HS-5 (cell line): ENCODE measurements around the gene PNLDC1.
A peak's percentile ranks its signal among the peaks of the same experiment; 100 is the strongest.
"Not testable (repeated sequence)": the region's sequence is repeated elsewhere in the genome, so short reads cannot be mapped to it uniquely, and the experiment has no call there.

ENCODE experiments used
- DNase-seq: peaks from one replicate; pipeline ENCODE4 v3.0.0-alpha.2; 2012; ENCODE audit warnings: low read depth

PNLDC1 gene

DNA sequence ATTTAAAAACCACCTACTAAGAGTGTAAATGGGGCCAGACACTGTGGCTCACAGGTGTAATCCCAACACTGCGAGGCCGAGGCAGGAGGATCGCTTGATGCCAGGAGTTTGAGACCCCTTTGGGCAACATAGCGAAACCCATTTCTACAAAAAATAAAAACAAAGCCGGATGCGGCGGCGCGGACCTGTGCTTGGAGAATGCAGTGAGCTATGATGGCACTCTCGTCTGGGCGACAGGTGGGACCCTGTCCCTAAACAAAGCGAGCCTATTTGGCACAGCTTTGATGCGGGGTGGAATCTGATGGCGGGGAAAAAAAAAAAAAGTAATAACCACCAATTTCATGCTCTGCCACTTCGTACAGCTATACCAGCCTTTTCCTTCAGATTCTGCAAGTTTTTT, 11.8 kb upstream of the PNLDC1 start:
- DNase-seq, result no peak

DNA sequence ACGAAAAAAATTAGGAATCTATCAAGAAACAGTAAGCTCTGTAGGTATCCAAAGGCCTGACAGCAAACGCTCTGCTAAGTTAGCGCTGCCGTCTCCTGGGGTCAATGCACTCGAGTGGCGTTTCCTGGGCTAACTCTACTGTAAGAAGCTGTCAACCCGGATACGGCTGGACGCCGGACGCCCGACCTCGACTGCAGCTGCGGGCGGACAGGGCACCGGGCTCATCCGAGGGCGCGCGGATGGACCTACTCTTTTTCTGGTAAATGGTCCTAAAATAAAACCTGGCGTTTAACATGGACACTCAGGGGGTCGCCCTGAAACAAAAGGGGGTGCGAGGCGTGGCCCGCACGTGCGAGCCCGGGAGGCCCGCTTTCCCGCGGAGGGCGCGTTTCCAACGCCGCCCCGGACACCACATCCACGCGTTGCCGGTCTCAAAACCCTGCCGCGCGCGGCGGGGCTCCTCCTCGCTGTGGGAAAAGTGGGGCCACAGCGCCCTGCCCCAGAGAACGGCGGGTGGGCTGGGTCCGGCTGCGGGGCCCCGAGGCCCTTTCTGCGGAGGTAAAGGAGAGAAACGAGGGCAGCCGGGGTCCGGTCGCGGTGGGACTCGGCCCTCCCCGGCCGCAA, 11.2 kb upstream of the PNLDC1 start:
- no peak for DNase-seq

DNA sequence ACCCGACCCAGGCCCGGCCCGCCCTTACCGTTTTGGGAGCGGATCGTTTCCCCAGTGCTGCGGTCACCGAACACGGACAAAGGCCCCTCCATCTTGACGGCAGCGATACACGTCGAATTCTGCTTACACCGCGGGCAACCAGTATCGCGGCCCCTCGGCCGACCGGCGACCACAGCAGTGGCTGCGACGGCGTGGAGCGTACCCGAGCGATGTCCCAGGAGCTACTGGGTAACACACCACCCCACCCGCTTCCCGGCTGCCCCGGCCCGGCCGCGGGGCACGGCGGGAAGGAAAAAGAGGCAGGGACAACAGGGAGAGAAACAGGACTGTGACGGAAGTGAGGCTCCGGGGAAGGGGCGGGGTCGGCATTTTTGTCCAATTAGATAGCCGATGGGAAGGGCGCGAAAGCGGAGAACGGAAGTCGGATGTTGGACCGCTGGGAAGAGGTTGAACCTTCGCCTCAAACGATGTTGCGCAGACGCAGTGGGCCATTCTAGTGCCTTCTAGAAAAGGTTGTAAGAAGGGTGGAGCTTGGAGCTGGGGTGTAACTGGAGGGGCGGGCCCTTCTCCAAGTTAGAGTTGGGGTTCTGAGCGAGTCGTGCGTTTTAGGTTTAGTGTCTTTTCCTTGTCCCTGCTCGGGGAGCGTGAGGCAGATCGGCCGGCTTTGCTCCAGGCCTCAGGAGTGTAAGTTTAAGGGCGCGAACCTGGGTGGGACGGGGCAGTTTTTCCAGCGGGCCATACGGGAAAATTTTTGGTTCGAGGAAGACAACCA, 10.5 kb upstream of the PNLDC1 start, which contains the start of gene TCP1:
Gene TCP1 (minus strand): TSS at position 226 of the 772 bp plus-strand sequence. CDS start 134 bp downstream, at position 92.
- DNase-seq, result peak; percentile 98

DNA sequence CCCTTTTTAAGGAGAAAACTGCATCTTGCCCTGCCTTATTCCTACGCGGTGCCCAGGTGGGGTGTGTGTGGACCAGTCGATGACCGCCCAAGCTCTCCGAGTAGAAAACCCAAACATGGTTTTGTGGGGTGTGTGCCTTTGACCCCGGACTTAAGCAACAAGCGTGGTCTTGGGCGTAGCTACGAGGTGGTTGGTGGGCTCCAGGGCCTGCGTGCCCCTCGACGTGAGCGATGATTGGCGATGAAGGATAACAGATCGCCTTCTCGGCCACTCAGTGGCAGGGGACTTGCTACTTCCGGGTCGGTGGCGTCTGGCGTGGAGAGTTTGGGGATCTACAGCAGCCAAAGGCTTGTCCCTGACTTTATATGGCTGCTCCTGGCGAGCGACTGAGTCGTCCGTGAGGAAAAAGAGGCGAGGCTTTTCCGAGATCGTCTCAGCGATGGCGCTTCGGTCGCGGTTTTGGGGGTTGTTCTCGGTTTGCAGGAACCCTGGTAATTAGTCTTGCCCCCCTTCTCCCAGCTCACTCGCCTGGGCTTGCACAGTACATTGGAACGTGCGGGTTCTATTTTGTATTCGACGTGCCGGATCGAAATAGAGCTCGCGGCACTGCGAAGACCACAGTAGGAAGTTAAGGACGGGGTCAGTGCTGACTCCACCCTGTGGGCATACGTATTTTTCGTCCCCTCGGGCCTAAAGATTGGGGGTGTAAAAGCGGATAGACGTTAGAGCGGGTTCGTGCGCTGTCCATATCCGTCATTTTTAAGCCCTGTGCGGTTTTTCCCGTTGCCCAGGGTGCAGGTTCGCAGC, 9.7 kb upstream of the PNLDC1 start, which contains the start of gene MRPL18:
Gene MRPL18 (plus strand): TSS at position 319 of the 807 bp plus-strand sequence. CDS start 121 bp downstream, at position 440.
- peak; percentile 87 for DNase-seq

DNA sequence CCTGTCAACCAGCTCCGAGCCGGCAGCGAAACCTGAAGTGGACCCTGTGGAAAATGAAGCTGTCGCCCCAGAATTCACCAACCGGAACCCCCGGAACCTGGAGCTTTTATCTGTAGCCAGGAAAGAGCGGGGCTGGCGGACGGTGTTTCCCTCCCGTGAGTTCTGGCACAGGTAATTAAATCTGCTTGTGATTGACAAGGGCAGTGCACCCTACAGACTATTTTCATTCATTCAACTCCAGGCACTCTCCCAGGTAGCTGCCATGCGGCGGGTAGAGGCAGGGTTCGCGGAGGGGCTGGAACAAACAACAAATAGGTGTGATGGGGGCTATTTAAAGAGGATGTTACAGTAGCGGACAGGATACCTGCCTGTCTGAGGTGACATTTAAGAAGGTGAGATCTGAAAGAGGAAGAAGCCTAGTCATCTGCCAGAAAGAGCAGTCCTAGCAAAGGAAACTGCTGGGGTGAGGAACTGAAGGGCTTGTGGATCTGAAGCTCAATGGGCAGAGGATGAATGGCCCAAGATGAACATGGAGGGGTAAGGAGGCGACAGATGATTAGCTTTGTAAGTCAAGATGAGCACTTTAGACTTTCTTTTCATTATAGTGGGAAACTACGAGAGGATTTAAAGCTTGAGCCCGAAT, 9.0 kb upstream of the PNLDC1 start:
- DNase-seq, result no peak

DNA sequence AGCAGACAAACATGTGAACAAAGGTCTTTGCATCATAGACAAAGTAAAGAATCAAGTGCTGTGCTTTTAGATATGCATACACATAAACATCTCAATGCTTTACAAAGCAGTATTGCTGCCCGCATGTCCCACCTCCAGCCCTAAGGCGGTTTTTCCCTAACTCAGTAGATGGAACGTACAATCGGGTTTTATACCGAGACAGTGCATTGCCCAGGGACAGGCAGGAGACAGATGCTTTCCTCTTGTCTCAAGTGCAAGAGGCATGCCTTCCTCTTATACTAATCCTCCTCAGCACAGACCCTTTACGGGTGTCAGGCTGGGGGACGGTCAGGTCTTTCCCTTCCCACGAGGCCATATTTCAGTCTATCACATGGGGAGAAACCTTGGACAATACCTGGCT, 5.1 kb upstream of the PNLDC1 start:
- not testable (repeated sequence) for DNase-seq

DNA sequence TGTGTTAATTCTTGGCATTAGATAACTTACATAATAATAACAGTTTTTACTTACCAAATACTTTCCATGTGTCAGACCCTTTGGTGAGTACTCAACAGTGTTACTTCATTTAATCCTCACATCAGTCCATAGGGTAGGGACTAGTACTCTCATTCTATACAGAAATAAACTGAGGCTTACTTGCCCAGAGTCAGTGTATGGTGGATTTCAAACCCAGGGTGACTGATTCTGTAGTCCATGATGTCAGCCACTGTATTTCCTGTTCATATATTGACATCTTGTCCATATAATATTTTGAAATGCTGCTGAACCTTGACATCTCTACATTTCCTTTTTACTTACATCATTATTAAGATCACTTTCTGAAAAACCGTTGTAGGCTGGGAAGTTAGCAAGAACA, 2.5 kb upstream of the PNLDC1 start:
- no peak for DNase-seq

DNA sequence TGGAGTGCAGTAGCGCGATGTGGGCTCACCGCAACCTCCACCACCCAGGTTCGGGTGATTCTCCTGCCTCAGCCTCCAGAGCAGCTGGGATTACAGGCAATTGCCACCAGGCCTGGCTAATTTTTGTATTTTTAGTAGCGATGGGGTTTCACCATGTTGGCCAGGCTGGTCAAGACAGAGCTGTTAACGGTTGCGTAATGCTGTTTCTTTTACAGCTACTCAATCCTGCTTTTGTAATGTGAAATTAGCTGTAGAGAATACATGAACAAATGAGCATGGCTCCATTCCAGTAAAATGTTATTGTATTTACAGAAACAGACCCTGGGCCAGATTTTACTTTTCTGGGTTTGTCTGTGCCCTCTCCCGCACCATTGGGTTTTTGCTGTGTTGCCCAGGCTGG, 1.9 kb downstream of the PNLDC1 start:
- DNase-seq, result no peak

DNA sequence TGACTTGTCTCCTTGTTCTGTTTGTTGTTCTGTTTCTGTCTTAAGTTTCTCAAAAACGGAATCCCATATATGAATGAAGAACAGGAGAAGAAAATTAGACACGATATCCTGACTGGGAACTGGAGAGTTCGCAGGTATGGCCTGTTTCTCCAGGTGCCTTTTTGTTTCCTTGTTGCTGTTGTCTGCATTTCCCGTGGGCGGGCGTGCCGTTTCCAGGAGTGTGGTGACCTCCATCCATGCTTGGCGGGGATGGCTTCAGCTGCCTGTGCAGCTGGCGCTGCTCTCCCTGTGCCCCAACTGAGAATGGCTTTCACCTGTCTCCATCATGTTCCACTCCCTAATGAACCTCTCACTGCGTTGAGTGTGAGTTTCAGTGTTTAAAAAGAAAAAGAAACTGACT, 4.4 kb downstream of the PNLDC1 start:
- no peak for DNase-seq

DNA sequence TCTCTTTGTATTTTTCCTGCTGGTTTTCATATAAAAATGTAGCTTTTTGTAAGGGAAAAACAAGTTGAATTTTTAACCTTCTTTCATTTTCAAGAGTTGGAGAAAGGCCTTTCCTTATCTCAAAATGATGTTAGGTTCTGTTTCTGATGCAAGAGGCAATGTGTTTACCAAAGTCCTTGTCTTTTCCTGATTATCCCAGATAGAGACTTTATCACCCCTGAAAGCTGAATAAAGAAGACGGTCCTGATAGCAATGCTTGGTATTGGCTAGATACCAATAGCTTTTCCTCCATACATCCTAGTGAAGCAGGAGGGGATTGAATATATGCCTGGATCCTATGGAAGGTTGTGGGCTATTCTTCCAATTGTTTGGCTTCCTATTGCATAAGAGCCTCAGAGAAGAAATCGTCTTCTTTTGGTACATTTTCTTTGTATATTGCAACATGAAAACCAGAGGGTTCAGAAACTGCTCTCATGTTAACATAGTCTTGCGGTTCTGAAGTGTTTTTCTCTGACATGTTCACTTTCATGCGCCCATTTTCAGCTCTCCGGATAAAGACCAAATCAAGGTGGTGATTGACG, 5.5 kb downstream of the PNLDC1 start:
- DNase-seq, result no peak

DNA sequence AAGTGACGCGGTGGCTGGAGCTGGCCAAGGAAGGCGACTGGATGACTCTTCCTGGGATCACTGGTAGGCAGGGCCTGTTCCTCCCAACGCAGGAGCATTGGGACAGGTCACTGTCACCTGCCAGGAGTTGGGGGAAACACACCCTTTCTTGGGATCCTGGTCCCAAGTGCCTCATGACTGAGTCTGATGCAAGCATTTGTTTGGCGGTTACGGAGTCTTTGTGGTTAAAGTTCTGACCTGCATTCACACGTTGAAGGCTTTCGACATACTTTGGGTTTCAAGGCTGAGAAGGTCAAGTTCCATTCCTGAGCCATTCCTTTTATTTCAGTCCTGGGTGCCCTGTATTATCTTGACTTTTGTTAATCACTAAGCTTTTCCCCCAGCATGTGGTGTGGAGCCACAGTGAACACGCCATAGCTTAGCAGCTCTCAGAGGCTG, 6.0 kb downstream of the PNLDC1 start:
- no peak for DNase-seq

DNA sequence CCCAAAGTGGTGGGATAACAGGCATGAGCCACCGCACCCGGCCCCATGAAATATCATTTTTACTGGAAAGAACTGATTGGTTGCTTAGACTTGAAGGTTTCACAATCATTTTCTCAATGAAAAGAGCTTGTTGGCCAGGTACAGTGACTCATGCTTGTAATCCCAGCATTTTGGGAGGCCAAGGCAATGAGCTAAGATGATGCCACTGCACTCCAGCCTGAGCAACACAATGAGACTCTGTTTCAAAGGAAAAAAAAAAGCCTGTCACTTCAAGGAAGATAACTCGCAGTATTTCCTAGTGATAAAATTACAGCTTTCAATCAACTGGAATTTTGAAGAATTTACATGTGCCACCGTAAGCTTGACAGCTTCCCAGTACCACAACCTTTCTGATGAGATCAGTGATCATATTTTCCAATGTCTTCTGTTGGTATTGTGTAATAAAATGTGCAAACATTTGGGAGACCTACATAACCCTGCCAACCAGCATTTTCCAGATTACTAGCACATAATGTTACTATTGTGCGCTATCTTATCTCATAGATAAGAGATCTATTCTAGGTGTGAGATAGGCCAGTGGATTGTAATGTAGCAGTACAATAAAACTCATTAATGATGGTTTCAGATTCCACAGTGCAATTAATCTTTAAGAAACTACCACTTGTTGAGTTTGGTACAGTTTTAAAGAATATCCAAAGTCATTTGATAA, 7.2 kb downstream of the PNLDC1 start:
- no peak for DNase-seq

DNA sequence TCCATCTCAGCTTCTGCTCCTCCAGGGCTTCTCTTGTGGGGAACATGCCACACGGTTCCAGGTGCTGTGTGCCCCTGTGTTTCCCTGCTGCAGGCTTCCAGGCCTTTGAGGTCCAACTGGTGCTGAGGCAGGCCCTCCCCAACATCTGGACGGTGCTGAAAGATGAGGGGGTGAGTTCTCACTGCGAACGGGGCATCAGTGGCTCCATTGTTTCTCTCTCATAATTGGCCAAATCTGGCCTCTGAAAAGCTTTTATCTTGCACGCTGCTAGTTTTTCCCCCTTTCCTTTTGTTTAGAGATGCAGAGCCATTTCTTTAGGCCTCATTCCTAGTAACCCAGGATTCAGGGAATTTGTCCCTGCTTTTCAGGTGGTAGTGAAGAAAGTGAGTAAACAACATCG, 8.6 kb downstream of the PNLDC1 start:
- no peak for DNase-seq

DNA sequence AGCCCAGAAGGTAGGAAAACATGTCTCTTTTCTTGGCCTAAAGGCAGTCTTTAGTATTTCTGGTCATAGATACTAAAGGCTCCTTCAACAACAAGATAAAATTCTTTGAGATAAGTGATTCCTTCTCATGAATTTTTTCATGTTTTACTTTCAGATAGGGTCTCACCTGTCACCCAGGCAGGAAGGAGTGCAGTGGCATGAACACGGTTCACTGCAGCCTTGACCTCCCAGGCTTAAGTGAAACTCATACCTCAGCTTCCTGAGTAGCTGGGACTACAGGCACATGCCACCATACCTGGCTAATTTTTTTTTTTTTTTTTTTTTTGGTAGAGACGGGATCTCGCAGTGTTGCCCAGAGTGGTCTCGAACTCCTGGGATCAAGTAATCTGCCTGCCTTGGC, 9.1 kb downstream of the PNLDC1 start:
- DNase-seq, result no peak

DNA sequence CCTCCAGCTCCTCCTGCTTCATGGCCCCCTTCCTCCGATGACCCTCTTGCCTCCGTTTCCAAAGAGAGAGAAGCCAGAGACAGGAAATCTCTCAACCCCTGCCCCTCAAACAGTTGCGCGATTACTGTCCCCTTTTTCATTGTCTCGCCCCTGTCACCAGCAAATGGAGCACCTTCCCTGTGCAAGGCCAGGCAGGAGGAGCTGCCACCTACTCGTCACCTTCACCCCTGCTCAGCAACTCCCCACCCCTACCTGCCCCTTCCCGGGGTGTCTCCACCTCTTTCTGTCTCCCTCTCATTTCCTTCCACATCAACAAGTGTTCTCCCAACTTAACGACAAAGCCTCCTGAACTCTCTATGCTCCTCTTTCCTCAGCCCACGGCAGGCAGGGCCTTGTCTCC, 13.7 kb downstream of the PNLDC1 start:
- DNase-seq, result no peak

DNA sequence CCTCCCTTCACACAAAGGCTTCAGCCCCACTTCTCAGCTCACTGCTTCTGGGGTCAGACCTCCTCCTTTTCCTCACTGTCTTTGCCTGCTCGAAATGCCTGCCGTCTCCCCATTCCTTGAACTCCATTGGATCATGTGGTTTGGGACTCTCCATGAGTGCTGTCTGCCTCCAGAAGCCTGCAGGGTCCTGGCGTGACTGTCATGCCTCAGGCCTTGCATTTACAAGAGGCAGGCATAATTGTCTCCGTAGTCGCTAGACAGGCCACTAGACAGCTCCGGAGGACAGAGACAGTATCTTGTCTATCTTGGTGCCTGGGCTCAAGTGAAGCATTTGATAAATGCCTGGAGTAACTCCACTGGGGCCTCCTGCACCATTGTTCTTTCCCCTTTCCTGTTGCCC, 15.3 kb downstream of the PNLDC1 start:
- no peak for DNase-seq

DNA sequence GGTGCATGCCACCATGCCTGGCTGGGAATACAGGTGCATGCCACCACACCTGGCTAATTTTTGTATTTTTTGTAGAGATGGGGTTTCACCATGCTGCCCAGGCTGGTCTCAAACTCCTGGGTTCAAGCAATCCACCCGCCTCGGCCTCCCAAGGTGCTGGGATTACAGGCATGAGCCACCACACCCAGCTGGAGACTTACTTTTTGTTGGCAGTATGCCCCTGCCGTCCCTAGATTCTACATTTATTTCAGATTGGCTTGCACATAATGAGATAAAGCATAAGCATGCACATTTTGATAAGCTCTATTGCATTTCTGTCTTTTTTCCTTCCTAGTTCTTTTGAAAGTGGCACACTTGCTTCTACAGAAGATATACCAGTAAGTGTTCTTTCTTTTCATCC, 16.7 kb downstream of the PNLDC1 start:
- not testable (repeated sequence) for DNase-seq

DNA sequence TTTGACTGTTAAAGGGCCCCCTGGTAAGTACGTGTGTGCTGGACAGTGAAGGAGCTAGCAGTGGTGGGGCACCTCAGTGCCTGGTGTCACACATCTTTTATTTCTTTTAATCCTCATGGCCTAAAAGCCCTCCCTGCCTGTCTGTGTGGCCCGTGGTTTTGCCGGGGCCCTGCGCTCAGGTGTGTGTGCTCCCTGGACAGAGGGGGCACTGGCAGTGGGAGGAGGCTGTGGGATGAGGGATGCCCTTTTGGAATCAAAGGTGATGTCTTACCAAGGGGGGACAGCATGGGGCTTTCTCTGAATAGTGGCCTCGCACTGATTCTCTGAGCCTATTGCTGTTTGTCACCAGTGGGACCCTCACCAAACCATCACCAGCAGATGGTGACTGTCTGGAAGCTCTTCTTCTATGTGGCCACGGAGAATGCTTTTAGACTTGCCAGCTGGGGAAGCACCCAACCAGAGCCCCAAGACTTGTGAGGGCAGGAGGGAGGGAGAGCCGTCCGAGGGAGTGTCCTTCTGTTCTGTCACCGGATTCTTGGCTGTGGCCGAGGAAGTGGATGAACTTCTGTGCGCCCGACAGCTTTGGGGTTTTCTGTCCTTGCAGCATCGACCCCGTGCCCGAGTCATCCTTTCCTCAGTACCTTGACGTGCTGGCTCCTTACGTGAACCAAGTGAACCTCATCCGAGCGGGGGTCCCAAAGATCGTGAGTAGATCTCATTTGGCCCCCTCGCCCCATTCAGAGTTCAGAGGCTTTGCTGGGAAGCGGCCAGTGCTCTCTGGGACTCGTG, 18.1 kb downstream of the PNLDC1 start:
- DNase-seq, result no peak

DNA sequence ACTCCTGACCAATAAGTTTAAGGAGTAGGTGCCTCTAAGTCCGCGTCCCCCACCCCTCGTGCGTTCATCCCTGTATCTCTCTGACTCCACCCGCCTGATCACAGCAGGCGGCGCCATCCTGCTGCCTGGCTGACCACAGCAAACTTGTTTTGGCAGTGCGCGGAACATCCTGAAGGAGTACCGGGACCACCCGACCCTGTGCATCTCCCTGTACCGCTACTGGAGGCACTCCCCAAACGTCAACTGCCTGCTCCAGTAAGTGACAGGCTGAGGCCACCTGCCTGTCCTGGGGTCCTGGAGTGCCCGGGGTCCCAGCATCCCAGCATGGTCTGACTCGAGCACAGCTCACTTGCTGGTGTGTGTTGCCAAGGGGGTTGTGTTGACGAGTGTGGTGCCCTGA, 19.0 kb downstream of the PNLDC1 start:
- no peak for DNase-seq

DNA sequence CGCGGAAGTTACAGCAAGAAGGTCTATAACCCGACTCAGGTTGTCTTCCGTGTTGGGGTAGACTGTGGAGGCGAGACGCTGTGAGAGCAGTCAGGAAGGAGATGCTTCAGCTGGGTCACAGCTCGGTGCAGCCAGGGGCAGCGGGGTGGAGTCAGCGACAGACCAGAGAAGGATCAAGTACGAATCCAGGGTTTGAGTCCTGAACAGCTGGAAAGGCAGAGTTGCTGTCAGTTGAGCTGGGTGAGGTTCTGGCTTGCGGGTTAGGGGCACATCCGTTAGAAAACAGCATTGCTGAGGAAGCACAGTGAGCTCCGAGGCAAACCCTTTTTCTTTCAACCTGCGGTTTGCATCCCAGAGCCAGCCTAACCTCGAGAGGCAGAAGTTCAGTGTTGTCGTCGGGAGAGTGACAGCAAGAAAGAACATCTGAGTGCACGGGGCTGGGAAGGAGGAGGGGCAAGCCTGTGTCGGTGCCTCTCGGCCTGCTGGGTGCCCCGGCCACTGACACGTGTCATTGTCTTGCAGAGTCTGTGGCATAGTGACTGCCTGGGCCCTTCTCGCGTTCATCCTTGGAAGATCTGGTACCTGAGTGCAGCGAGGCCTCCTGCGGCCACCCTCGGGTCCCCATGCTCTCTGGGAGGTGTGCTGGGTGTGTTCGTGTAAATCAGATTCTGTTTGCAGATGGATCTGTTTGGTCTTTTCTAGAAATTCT, 20.0 kb downstream of the PNLDC1 start:
- DNase-seq, result no peak
